GM13977 (cell line): Measurements from ENCODE around the gene CCDC195.

Experiments
- DNase-seq: peaks from one replicate; pipeline ENCODE4 v3.0.0; 2012; ENCODE audit warnings: low spot score
- CTCF ChIP-seq: IDR thresholded peaks from 2 replicates; pipeline ENCODE4 v1.5.1; 2012; ENCODE audit warnings: mild to moderate bottlenecking, control low read depth; ENCODE audit not compliant: insufficient read depth; ENCODE audit errors: extremely low read depth, missing control alignments
- in situ Hi-C: fragments of 300-500 bp; cut with MboI; formaldehyde crosslinking; loops from one replicate; pipeline ENCODE4 v1.12.0; 2022; ENCODE audit warnings: low sequenced_read_pairs, low pct_unique_long_range_greater_than_20kb, mixed read lengths, inconsistent platforms; ENCODE audit not compliant: unreplicated experiment

Gene CCDC195

GRCh38 chr2:224659714-224660113 is 56.5 kb downstream of the CCDC195 start:
- in situ Hi-C loops, result no loop called here
- no peak for TF ChIP-seq CTCF
- no peak for DNase-seq

GRCh38 chr2:224658780-224659405 is 57.3 kb downstream of the CCDC195 start:
- TF ChIP-seq CTCF, result no peak
- no peak for DNase-seq
- in situ Hi-C loops, result no loop called here

GRCh38 chr2:224657349-224657748 is 58.8 kb downstream of the CCDC195 start:
- no peak for TF ChIP-seq CTCF
- no peak for DNase-seq
- in situ Hi-C loops, result no loop called here

- DNase-seq, result no peak
- in situ Hi-C loops, result no loop called here
- no peak for TF ChIP-seq CTCF
Measured at GRCh38 chr2:224655006-224655537, 61.1 kb downstream of the CCDC195 start.
